GM19463 (cell line): ENCODE data around the gene ATP10B.

Experiments used
- ATAC-seq: cut with Tn5 transposase; IDR thresholded peaks from one replicate; pipeline ENCODE4 v1.9.1; 2021; ENCODE audit warnings: mild to moderate bottlenecking, moderate library complexity; ENCODE audit not compliant: unreplicated experiment

Gene ATP10B

GRCh38 chr5:160565376-160565775 is 286.6 kb downstream of the ATP10B start:
- no peak for ATAC-seq

- no peak for ATAC-seq
Measured at GRCh38 chr5:160556846-160557245, 295.2 kb downstream of the ATP10B start.

DNA sequence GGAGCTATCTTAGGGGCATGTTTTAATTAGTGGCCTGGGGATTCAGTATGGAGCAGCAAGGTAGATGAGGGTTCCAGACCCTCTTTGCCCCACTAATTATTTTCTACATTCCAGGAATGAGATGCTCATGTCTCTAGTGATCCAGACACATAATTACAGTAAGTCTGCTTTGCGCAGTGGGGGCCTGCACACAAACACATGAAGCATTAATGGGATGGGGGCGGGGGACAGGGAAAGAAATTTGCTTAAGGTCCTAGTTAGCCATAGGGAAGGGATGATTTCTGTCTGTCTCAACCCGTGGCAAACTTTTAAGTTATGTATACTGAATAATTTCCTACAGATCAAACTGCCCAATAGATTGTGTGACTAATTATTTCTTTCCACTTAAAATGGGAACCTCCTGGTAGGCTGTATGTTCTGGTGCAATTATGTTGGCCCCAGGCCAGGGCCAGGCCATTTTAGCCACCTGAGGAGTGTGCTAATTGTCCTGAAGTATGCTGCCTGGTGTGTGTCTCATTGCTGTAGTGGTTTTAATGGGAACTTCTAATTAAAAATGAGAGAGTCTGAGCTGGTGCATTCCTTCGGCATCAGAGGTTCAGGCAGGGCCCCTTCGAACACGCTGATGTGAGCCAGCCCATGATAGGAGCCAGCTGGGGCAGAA is 295.9 kb downstream of the ATP10B start:
- ATAC-seq = no peak

DNA sequence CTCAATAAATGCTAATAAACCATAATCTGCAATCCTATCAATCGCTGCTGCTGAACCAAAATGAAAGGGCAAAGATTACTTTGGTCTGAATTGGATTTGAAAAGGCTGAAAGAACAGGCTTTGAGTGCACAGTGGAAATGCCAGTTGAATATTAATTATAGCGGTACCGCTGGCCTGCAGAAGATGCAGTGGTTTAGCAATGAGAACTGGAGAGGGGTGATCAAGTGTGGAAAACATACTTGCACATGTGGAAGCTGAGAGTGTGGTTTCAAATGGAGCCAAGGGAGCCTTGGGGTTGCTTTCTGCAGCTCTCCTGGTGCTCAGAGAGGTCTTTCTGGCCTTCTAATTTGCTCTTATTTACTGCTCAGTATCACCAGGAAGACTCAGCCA is 296.4 kb downstream of the ATP10B start:
- no peak for ATAC-seq

GRCh38 chr5:160550075-160550474 is 301.9 kb downstream of the ATP10B start:
- no peak for ATAC-seq

DNA sequence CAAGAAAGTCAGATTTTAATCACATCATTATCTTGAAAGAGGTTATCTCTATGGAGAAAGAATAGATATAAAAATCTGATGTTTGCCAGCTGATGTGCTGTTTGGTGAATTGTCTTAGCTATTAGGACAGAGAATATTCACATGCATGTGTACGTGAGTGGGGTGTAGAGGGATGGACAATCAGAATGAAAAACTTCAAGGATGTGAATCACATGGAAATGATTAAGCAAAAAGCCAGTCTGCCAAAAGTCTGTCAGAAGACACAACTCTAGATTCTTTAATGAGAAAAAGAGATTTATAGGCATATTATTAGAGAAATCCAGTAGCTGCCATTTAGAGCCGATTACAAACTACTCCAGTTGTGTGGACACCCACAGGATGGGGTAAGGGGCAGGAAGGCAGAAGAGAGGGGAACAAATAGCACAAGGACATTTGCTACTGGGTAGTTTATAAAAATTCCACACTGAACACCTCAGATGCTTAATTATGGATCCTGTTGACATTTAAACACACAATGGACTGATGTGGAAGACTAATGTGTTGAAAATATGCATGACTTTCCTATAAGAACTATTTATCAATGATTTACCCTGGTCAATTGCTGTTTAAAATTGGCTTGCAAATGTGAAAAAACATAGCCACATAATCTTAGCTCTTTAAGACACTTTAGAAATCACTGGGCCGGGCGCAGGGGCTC is 302.9 kb downstream of the ATP10B start:
- ATAC-seq = no peak

- ATAC-seq = no peak
Measured at GRCh38 chr5:160547872-160548271, 304.1 kb downstream of the ATP10B start.

- ATAC-seq = no peak
Measured at GRCh38 chr5:160547061-160547460, 304.9 kb downstream of the ATP10B start.

DNA sequence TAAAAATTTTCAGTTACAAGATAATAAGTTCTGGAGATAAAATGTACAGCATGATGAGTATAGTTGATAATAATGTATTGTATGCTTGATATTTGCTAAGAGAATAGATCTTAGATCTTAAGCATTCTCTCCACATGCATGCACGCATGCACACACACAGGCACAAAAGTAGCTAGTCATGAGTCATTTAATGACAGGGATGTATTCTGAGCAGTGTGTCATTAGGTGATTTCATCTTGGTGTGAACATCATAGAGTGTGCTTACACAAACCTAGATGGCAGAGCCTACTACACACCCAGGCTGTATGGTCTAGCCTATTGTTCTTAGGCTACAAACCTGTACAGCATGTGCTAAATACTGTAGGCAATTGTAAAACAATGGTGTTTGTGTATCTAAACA is 306.2 kb downstream of the ATP10B start:
- peak; percentile 43 for ATAC-seq

- ATAC-seq = no peak
Measured at GRCh38 chr5:160543395-160543794, 308.6 kb downstream of the ATP10B start.

GRCh38 chr5:160542840-160543239 is 309.2 kb downstream of the ATP10B start:
- ATAC-seq = no peak

- no peak for ATAC-seq
Measured at GRCh38 chr5:160542281-160542680, 309.7 kb downstream of the ATP10B start.

- peak; percentile 65 for ATAC-seq
Measured at GRCh38 chr5:160539431-160539830, 312.6 kb downstream of the ATP10B start.

GRCh38 chr5:160537940-160538339 is 314.1 kb downstream of the ATP10B start:
- peak; percentile 48 for ATAC-seq

DNA sequence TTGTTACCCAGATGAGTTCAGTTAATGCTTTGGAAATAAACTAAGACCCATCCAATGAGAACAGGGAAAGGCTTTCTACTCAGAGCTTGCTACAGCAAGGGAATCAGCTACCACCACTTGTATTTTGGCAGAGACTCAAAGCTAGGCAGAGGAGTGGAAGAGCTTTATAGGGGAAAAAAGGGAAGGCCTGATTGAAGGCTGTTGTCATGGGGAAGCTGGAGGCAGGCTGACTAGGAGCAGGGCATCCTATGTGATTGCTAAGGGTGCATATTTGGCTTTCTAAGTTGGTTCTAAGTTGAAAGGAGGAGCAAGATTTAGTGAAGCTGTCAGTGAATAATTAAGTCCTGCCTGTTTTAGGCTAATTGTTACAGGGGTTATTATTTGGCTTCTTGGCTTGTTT is 314.9 kb downstream of the ATP10B start:
- ATAC-seq = no peak

- no peak for ATAC-seq
Measured at GRCh38 chr5:160534914-160535313, 317.1 kb downstream of the ATP10B start.

DNA sequence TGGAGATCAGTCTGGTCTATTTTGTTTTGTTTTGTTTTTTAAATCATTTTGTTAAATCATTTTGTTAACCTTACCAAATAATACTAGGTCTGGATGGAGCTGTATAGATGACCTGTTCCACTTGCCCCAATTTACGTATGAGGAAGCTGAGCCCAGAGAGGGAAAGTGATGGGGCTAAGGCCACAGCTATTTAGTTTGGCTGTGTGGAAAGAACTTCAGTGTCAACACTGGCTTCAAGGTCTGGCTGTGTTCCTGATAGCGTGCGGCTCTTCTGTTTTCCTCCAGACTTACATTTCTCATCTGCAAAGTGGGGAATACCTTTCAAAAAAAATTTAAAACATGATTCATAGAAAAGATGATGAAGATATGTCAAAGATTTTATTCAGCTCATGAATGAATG is 317.9 kb downstream of the ATP10B start:
- no peak for ATAC-seq

DNA sequence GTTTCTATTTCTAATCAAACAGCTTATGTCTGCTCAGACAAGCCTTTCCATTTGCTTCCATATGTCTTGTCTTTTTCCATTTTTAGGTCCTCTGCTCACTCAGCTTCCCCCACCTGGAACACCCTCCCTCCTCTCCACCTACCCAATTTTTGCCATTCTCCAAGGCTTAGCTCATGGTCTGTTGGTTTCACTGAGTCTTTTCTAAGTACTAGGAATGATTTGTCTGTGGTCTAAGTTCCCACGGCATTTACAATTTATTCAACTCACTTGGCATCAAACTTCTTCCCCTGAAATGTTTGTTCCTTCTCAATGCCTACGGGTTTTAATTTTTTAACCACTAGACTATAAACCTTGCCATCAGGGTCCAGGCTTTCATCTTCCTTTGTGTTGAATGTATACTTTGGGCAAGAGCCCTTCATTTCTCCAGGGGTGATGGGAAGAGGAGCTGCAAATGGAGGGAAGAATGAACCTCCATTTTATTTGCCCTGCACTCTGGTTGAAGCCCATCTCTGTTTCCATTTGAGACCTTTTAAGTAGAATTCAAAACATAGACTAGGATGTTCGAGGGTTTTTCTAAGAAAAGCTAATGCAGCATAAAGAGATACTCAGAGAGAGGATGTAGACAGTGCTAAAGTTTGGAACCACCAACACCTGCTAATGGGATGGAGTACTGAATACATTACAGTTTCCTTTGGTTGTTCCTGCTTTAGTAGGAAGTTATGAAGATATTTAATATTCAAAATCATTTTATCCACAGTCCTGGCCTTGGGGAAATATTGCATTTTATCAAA is 326.3 kb downstream of the ATP10B start:
- ATAC-seq = no peak

DNA sequence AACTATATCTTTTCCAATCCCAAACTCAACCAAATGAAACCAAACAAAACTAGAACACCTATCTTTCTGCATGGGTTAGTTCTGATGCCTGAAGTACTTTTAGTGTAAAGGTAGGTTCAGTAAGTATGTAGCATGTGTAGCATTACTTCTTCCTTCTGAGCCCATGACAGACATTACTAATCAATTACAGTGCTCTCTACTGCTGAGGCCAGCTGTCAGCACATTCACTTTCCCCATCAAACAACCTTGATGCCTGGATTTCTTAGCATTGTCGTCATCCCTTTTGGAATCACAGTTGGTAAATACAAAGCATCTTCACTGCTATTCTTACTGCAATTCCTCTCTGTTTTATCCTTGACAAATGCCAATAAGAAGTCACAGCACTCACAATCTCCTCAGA is 327.2 kb downstream of the ATP10B start:
- no peak for ATAC-seq

DNA sequence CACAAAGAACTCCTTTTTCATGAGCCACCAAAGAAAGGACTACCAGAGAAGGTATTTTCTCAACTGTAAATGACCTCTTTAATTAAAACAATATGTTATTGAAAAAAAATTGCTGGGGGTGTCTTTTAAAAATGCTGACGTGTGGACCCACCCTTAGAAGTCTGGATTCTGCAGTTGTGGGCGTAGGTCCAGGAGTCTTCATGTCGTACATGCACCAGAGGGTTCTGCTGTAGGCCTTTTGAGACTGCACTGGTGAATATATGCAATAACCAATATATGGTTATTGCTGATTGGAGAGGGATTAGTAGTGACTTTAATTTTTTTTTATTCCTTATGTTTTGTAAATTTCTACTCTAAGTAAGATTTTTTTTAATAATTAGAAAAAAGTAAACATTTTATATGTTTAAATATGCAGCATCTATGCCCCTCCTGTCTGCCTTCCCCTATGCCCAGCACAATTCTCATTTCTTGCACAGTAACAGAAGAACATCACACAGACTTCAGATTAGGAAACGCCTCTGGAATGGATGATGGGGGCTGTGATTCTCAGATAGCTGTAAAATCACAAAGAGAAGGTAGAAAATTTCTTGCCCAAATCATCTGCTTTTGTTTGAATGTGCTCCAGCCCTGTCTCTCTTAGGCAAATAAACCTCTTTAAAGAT is 328.4 kb downstream of the ATP10B start:
- no peak for ATAC-seq

DNA sequence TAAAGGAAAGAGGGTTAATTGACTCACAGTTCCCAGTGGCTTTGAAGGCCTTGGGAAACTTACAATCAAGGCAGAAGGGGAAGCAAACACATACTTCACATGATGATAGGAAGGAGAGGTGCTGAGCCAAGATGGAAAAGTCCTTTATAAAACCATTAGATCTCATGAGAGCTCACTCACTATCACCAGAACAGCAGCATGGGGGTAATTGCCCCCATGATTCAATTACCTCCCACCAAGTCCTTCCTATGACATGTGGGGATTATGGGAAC is 330.7 kb downstream of the ATP10B start:
- ATAC-seq = no peak
